ENCODE data around the gene CCDC124.

Gene CCDC124

DNA sequence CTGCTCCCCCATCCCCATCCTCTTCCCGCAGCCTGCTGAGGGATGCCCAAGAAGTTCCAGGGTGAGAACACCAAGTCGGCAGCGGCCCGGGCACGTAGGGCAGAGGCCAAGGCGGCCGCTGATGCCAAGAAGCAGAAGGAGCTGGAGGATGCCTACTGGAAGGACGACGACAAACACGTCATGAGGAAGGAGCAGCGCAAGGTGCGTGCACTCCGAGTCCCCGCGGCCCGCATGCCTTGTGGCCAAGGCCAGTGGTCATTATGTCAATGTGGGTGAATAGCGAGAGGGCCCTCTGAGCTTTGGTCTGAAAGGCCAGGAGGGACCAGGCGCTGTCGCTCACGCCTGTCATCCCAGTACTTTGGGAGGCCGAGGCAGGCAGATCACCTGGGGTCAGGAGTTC lies 3.6 kb downstream of the CCDC124 start:
- no peak for DNase-seq

DNA sequence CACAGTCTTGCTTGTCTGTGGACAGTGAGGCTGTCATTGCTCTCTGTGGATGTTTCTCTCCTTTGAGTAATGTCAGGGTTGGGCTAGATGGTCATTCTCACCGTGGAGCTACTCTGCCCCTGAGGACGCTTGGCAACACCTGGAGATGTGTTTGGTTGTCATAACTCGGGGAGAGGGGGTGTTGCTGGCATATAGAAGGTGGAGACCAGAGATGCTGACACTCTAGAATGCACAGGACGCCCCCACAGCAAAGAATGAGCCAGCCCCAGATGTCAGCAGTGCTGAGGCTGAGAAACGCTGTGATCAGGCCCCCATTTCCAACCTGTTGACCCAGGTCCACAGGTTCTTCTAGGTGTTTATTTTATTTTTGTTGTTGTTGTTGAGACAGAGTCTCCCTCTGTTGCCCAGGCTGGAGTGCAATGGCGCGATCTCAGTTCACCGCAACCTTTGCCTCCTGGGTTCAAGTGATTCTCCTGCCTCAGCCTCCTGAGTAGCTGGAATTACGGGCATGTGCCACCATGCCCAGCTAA lies 4.6 kb downstream of the CCDC124 start:
- DNase-seq = no peak

DNA sequence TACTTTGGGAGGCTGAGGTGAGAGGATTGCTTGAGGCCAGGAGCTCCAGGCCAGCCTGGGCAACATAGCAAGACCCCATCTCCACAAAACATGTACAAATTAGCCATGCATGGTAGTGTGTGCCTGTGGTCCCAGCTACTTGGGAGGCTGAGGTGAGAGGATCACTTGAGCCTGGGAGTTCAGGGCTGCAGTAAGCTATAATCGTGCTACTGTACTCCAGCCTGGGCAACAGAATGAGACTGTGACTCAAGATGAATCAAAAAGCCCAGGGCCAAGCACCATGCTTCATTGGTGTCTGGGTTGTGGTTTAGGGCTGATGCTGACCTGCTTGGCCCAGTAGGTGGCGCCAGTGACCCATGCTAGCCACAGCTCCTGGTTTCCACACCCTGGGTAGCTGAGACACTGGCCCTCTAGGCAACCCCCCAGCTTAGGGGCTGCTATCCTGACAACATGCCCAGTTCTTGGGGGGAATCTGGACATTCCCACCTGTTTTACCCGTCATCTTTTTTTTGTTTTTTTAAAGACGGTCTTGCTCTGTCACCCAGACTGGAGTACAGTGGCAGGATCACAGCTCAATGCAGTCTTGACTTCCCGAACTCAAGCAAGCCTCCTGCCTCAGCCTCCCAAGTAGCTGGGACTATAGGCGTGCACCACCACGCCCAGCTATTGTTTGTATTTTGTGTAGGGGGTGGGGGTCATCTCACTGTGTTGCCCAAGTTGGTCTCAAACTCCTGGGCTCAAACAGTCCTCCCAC lies 5.5 kb downstream of the CCDC124 start:
- DNase-seq = peak; percentile 79

DNA sequence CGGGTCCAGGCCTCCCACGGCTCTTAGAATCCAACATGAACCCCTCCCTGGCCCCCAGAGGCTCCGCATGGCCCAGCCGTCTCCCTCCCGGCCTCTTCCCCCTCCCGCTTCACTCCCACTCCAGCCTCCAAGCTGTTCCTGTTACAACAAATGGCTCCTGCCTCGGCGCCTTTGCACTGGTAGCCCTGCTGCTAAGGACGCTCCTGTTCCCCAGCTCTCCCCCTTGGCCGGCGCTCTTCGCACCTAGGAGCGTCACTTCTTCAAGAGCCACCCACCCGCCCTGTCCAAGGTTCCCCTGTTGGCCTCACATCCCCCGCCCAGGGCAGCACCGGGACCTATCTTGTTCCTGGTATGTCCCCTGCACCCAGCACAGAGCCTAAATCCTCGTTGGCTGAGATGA lies 9.4 kb downstream of the CCDC124 start:
- DNase-seq = no peak

DNA sequence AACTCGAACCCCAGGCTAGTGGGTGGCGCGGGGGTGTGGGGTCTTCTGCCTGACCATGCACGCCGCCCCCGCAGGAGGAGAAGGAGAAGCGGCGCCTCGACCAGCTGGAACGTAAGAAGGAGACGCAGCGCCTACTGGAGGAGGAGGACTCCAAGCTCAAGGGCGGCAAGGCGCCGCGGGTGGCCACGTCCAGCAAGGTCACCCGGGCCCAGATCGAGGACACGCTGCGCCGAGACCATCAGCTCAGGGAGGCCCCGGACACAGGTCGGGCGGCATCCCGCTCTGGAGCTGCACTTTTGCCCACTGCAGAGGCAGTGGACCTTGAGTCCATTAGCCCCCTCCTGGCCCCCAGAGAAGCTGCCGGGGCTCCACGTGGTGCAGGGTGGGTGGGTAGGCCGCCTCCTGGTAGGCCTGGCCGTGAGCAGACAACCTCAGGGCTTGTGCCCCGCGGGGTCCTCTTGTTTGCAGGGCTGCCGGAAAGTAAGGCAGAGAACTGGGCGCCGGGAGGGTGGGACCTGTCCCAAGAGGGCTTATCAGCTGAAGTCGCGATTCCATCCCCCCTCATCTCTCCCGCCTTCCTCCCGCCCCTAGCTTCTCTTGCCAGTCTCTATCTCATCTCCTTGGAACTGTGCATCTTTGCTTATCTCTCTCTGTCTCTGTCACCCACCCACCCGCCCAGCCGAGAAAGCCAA lies 9.9 kb downstream of the CCDC124 start:
- no peak for DNase-seq

DNA sequence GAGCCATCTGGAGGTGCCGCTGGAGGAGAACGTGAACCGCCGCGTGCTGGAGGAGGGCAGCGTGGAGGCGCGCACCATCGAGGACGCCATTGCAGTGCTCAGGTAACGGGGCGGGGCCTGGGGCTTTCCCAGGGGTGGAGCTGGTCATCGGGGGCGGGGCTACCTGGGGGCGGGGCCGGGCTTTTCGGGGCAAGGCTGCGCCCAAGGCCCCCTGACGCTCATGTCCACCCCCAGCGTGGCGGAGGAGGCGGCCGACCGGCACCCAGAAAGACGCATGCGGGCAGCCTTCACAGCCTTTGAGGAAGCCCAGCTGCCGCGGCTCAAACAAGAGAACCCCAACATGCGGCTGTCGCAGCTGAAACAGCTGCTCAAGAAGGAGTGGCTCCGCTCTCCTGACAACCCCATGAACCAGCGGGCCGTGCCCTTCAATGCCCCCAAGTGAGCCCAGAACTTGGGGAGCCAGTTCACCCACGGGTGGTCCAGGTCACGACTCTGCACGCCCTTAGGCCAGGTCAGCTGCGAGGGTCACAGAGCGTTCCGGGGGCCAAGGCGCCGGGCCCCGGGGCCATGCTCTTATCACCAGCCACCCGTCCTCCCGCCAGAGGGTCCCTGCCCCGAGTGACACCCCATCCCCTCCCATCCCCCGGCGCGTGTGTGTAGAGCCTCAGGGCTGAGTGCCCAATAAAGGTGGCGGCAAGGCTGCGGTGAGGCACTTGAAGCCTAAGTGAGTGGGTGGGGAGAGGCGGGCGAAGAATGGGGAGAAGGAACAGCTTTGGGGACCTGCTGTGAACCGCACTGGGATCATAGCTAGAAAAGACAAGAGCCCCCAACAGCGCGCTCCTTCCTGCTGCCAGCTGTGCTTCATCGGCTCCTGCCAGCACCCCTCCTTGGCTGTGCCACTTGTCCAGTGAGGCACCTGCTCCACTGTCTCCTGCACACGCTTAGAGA lies 10.7 kb downstream of the CCDC124 start:
- DNase-seq = no peak

DNA sequence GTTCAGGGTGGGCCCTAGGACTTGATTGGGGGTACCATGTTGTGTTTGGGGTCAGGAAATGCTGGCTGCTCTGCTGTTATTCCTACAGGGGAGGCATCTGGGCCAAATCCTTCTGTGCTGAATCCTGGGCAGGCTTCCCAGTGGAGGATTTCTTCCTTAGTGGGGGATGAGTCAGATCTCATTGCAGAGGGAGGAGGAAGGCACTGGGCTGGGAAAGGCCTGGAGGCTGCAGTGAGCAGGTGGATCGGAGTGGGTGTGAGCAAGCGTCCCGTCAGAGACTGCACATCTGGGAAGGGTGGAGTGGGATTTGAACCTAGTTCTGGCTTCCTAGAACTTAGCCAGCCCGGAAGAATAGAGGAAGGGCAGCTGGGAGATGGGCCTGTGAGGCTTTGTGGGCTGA lies 11.5 kb downstream of the CCDC124 start:
- peak; percentile 56 for DNase-seq

DNA sequence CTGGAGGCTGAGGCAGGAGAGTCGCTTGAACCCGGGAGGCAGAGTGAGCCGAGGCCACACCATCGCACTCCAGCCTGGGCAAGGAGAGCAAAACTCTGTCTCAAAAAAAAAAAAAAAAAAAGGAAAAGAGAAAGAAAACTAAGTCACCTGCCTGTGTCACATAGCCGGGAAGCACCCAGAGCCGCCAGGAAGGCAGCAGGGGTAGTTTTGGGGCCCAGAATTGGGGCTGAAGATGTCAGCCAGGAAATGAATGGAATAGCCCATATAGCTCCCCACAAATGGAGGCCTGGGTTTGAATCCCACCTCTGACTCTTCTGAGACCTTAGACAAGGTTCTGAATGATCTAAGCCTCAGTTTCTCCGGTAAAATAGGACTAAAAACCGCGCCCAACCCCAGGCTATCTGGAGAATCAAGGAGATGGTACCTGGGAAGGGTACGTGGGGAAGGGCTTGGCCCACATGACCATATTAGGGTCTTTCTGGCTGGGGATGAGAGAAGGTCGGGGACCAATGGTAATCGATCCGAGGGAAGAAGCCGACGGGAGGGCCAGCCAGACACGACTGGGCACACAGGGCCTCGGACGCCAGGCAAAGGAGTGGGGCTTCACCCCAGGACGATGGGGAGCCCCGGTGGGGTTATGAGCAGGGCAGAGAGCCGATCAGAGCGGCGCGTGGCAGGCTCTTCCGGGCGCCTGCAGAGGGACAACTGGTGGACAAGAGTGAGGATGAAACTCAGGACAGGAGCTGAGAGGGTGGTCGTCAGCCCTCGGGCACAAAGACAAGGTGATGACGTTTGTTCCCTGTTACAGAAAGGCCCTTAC lies 14.4 kb downstream of the CCDC124 start:
- no peak for DNase-seq

DNA sequence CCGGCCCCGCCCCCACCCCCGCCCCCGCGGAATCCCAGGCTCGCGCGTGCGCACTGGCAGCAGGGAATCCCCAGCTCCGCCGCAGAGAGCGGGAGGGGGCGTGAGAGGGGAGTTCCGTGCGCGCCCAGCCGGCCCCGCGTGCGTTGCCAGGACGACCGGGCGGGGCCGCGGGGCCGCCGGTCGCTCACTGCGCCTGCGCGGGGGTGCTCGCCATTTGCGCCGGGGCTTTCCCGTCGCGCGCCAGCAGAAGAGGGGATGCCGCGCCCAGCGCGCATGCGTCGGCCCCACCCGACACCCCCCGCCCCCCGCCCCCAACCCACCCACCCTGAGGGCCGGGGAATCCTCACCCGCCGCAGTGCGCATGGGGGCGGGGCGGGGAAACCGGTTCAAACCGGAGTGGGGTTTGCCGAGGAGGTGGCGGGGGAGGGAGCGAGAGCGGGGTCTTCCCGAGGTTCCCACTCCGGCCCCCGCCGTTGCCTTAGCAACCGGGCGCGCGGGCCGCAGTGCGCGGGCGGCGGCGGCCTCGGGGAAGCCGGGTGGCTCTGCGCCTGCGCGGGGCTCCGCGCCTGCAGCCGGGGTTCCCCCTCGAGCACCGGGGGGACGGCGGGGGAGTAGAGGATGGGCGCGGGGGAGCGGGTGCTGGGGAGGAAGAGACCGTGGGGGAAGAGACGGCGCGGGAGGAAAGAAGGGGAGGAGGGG lies 15.1 kb downstream of the CCDC124 start:
- DNase-seq = peak; percentile 95

DNA sequence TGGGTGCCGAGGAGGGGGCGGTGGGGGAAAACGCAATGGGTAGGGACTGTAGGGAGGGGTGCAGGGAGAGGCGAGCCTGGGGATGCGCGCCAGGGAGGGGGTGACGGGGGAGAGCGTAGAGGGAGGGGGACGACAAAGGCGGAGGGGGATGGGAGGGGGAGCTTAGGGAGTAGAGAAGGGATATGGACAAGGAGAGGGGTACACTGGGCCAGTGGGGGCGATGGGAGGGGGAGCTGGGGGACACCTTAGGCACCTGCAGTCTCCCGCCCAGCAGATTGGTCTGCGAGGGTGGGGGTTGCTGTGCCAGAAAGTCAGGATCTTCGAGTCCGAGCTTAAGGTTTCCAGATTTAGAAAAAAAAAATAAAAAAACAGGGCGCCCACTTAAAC lies 15.7 kb downstream of the CCDC124 start:
- no peak for DNase-seq

DNA sequence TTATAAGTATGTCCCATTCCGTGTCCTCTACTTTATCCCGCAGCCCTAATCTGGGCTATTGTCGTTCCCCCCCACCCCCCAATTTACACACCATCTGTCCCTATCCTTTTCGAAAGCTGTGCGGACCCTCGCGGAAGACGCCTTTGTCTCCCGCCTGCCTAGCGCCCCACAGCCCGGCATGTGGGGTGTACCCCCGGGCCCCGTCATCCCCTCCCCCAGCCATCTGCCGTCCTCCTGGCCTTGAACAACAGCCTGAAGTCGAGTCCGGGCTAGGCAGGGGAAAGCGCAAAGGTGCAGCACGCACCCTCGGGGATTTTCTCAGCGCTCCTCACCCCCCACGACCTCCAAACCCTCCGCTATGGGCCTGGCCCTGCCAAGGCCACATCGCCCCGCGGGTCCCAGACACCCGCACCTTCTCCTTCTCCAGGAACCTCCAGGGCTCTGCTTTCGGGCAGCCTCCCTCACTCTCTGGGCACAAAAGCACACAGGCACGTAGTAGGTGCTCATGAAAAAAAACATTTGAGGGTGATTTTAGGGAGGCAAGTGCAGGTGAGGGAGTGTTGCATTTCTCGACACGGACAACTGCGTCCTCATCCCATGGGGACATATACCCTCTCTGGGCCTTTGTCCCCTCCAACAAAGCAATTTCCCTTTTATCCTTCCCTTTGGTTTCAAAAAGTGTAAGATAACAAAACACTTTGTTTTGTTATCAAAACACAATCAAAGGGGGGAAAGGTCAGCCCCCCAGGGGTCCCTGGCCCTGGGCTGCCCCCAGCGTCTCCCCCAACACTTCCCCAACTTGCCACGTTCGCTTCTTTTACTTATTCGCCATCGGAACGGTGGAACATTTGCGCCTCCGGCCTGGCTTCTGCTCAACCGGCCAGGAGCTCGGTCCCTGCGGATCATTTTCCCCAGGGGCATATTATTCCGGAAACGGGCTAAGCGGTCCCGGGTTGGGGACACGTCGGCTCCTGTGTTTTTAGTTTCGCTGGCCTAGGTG lies 16.4 kb downstream of the CCDC124 start:
- no peak for DNase-seq

DNA sequence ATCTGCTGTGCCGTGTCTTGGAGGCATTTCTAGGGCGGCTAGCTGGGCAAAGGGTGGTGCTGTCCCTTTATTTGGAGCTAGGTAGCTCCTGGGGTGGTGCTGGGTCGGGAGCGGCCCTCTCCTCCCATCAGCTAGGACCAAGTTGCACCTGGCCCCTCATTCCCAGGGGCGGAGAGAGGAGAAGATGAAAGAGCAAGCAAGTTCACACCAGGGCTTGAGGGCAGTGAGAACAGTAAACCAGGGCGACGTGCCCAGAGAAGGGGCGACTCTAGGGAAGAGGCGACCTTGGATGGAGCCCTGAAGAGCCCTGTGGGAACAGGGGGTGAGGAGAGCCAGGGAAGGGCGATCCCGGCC lies 17.1 kb downstream of the CCDC124 start:
- no peak for DNase-seq

DNA sequence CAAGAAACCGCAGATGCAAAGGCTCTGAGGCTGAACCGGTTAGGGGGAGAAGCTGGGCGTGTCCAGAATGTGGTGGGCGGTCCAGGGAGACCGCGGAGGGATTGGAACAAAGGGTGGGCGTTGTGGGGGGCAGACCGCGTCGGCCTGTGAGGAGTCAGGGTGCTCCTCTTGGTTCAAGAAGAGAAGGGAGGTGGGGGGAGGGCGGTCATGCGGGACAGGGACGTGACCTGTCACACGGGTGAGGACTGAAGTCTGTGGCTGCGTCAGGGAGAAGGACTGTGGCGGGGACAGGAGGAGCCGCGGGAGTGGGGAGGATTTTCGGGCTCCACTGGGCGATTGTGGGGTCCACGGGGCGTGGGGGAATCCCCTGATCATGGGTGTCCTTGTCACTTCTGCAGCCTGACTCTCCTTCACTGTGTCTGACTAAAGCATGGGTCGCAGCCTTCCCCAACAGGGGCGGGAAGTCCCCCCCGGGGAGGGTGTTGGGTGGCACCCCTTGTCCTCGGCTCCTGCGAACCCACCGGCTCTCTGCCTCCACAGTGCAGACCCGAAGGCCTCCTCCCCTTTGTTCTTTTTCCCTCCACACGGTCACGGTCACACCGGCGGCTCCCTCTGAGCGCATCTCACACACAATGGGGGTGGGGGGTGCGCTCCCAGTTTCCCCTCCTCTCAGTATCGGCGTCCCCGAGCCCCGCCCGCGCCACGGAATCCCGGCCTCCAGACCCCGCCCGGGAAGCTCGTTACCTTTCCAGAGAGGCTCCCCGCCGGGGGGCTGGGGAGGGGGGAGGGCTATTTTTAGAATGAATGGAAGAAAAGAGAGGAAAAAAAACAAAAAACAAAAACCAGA lies 17.7 kb downstream of the CCDC124 start:
- DNase-seq = peak; percentile 4

DNA sequence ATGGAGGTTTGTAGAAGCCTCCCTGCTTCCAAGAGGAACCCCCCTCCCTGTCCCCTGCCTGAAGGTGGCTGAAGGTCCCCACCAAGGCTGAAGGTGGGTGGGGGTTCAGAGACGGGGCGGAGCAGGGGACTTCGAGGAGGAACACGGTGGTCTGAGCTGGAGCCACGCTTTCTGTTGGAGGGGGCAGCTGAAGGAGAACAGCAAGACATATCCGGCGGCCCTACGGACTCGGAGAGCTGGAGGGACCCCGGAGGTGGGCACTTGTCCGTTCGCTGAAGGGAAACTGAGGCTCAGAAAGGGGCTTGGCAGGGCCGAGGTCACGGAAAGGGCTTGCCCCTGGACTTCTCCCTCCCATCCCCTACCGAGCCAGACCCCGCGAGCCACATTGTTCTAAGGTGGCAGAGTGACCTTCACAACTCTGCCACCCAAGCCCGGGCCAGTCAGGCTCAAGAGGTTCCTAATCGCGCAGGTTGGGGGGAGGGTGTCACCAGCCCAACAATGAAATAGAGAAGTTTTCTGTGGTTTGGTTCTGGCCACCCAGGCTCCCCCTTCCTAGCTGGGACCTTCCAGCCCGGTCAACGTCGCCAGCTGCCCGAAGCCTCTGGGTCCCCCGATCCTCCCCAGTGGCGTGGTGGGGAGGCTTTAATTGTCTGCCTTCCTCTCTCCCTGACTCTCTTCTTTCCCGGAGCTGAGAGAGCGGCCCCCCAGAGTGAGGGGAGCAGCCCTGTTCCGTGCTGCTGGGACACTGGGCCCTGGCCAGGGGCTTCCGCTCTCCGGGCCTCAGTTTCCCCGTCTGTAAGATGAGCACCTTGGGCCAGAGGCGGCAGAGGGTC lies 18.6 kb downstream of the CCDC124 start:
- DNase-seq = no peak

DNA sequence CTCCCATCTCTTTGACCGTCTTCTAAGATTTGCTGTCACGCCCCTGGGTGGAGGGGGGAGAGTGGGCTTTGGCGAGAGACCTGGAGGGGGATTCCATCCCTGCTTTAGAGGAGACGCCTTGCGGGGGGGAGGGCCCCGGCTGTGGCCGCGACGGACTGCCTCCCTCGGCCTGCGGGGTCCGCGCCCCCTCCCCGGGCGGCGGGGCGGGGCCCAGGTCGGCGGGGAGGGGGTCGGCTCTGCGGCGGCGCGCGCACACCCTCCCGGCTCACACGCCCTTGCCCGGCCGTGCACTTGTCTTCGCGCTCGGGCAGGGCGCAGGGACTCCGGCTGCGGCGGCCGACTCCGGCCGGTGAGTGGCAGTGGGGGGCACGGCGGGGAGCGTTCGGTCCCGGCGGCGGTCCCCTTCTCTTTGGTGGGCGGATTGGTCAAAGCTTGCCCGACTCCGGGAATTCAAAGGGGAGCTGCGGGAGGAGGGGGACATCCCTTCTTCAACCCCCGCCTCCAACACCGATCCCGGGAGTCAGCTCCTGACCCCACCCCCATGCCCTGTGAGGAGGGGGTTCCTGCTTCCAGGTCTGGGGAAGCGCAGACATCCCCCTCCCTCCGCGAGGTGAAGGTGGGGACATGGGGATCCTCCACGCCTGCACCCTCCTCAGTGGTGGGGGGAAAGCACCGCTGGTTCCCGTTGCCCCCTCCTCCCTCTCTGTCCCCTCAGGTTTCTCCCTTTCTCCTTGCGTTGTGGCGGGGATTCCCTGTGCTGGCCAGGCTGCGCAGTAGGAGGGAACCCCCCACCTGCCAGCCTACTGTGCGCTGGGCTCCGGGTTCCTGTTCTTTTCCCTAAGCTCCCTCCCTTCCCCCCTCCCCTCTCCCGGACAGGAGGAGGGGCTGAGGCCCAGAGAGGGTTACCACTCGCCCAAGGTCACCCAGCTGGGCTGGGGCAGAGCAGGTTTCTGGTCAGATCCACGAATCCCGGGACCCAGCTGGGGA lies 19.5 kb downstream of the CCDC124 start:
- DNase-seq = no peak

DNA sequence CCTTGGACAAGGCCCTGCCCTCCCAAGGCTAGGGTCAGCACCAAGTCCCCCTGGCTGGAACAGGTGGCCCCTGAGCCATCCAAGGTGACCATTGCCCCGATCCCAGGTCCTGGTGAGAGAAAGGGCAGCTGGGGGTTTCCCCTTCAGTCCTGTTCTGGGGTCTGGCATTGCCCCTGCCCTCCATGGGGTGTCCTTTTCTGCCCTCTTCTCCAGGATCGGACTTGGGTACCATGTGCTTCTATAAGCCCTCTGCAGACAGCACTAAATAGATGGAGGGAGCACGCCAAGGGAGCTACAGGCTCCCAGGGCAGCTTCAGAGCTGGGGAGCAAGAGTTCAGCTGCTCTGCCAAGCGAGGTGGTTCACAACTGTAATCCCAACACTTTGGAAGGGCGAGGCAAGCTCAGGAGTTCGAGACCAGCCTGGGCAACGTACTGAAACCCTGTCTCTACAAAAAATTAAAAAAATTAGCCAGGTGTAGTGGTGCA lies 20.5 kb downstream of the CCDC124 start:
- no peak for DNase-seq

DNA sequence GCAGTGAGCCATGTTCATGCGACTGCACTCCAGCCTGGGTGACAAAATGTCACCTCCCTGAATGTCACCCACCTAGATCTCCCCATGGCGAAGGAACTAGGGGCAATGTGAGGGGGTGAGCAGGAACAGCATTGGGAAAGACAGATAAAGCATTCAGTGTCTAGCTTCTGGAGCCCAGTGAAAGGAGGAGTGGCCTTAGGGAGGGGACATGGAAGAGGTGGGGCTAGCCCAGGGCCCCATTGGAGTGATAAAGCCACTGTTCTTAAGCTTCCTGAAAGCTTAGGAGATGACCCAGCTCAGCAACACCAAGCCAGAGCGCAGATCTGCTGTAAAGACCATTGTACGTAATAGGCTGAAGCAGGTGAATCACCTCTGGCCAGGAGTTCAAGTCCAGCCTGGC lies 21.1 kb downstream of the CCDC124 start:
- DNase-seq = no peak

Data from fibroblast of skin of scalp (primary cell).